SK-N-SH (cell line): ENCODE data around the gene PRDM11. TPM values are rescaled to one million over a fixed set of nuclear protein-coding genes. Genes with fewer than 3 reads are reported as not detected.

Source experiments
- CTCF ChIA-PET: fragments of 300-600, 350-600 bp; formaldehyde crosslinking; extraction: SDS; loops from one replicate; lab custom pipeline; 2021; lab: Yijun Ruan, JAX
- POLR2A ChIA-PET: fragments of 350-600 bp; sonication (Branson Sonifier 250); formaldehyde crosslinking; extraction: SDS; loops from one replicate; lab custom pipeline; 2020; ENCODE audit warnings: antibody characterized with exemption, inconsistent platforms; lab: Yijun Ruan, JAX
- DNase-seq: peaks from one replicate; pipeline ENCODE4 v3.0.0; 2012
- H2AFZ ChIP-seq: fragments of 200-600 bp; sonication (generic); 2 replicates; pipeline ENCODE4 v1.8.1; 2016; ENCODE audit warnings: antibody characterized with exemption, mild to moderate bottlenecking, low read depth
- H3F3A ChIP-seq: fragments of 200-600 bp; sonication (generic); replicated peaks from 2 replicates; pipeline ENCODE3; 2016; ENCODE audit warnings: antibody characterized with exemption, mild to moderate bottlenecking; ENCODE audit not compliant: insufficient read depth
- H3K27ac ChIP-seq, 2 experiments: fragments of 200-500 bp in 1 of 2; fragments of 200-600 bp in 1 of 2; sonication (Bioruptor generic) in 1 of 2; sonication (generic), shearing (Covaris generic) in 1 of 2; 2 replicates each; pipeline versions ENCODE4 v1.5.1 to v1.6.1; 2014 to 2016; ENCODE audit warnings: low read depth in 2 of 2, inconsistent platforms in 1 of 2, low read length in 1 of 2, mild to moderate bottlenecking in 1 of 2, mixed read lengths in 1 of 2
- H3K27me3 ChIP-seq: fragments of 200-600 bp; sonication (generic), shearing (Covaris generic); 2 replicates; pipeline ENCODE4 v1.6.1; 2016; ENCODE audit warnings: mixed run types; ENCODE audit not compliant: insufficient read depth
- H3K36me3 ChIP-seq, 2 experiments: fragments of 200-500 bp in 1 of 2; fragments of 200-600 bp in 1 of 2; sonication (Bioruptor generic) in 1 of 2; sonication (generic) in 1 of 2; replicated peaks in 1 of 2; 2 replicates each; pipeline versions ENCODE3 to v1.5.1; 2014 to 2016; ENCODE audit warnings: low read length in 1 of 2, mild to moderate bottlenecking in 1 of 2; ENCODE audit not compliant: insufficient read depth in 2 of 2, control insufficient read depth in 1 of 2
- H3K4me1 ChIP-seq, 2 experiments: fragments of 200-500 bp in 1 of 2; fragments of 200-600 bp in 1 of 2; sonication (Bioruptor generic) in 1 of 2; sonication (generic), shearing (Covaris generic) in 1 of 2; 2 replicates each; pipeline versions ENCODE4 v1.5.1 to v1.6.1; 2014 to 2016; ENCODE audit warnings: low read depth in 1 of 2, low read length in 1 of 2, mixed run types in 1 of 2; ENCODE audit not compliant: insufficient read depth in 2 of 2, control insufficient read depth in 1 of 2
- H3K4me2 ChIP-seq: fragments of 200-600 bp; sonication (generic), shearing (Covaris generic); 2 replicates; pipeline ENCODE4 v1.6.1; 2017; ENCODE audit warnings: mixed run types
- H3K4me3 ChIP-seq, 2 experiments: fragments of 200-500 bp in 1 of 2; fragments of 200-600 bp in 1 of 2; sonication (Bioruptor generic) in 1 of 2; sonication (generic), shearing (Covaris generic) in 1 of 2; 2 replicates each; pipeline versions ENCODE4 v1.5.1 to v1.8.1; 2014 to 2016; ENCODE audit warnings: low read depth in 2 of 2, inconsistent platforms in 1 of 2, low read length in 1 of 2, mild to moderate bottlenecking in 1 of 2, mixed read lengths in 1 of 2, moderate library complexity in 1 of 2
- H3K79me2 ChIP-seq: fragments of 200-600 bp; sonication (generic); 2 replicates; pipeline ENCODE4 v1.8.1; 2017; ENCODE audit warnings: mild to moderate bottlenecking; ENCODE audit not compliant: insufficient read depth
- H3K9ac ChIP-seq: fragments of 200-600 bp; sonication (generic); 2 replicates; pipeline ENCODE4 v1.6.1; 2017; ENCODE audit warnings: mixed run types
- H3K9me2 ChIP-seq: fragments of 200-600 bp; sonication (generic); 2 replicates; pipeline ENCODE4 v1.6.1; 2017; ENCODE audit warnings: mixed run types
- H3K9me3 ChIP-seq: fragments of 200-600 bp; sonication (generic); 2 replicates; pipeline ENCODE4 v1.6.1; 2017; ENCODE audit warnings: mixed run types, mild to moderate bottlenecking, moderate library complexity
- H4K20me1 ChIP-seq: fragments of 200-600 bp; sonication (generic); 2 replicates; pipeline ENCODE4 v1.6.1; 2017; ENCODE audit warnings: mild to moderate bottlenecking, mixed run types; ENCODE audit not compliant: insufficient read depth
- EZH2phosphoT487 ChIP-seq: fragments of 200-600 bp; sonication (generic); IDR thresholded peaks from 2 replicates; pipeline ENCODE4 v1.6.1; 2017; ENCODE audit warnings: low read depth, mixed run types, mild to moderate bottlenecking, antibody characterized with exemption, moderate library complexity, borderline replicate concordance
- FOSL2 ChIP-seq: IDR thresholded peaks from 2 replicates; pipeline ENCODE4 v1.4.0; 2012; ENCODE audit warnings: low read depth, mild to moderate bottlenecking, moderate library complexity, borderline replicate concordance
- GABPA ChIP-seq: IDR thresholded peaks from 2 replicates; pipeline ENCODE4 v1.4.0; 2012; ENCODE audit warnings: low read depth, mild to moderate bottlenecking
- GATA2 ChIP-seq: sonication (generic); formaldehyde crosslinking; IDR thresholded peaks from 2 replicates; pipeline ENCODE4 v1.5.0; 2020; ENCODE audit warnings: mild to moderate bottlenecking, missing genetic modification reagents
- IRF3 ChIP-seq: fragments of 150-350 bp; IDR thresholded peaks from 2 replicates; pipeline ENCODE4 v1.6.1; 2016; ENCODE audit warnings: mild to moderate bottlenecking, low read depth, low read length
- JUND ChIP-seq: IDR thresholded peaks from 2 replicates; pipeline ENCODE4 v1.4.0; 2012
- MXI1 ChIP-seq: IDR thresholded peaks from 2 replicates; pipeline ENCODE4 v1.6.1; 2012; ENCODE audit warnings: mild to moderate bottlenecking, low read depth, low read length, improper control_type of control experiment
- NRF1 ChIP-seq: IDR thresholded peaks from 2 replicates; pipeline ENCODE4 v1.6.1; 2012; ENCODE audit warnings: low read depth, mild to moderate bottlenecking, low read length
- POLR2AphosphoS5 ChIP-seq: IDR thresholded peaks from 2 replicates; pipeline ENCODE4 v1.6.1; 2012; ENCODE audit warnings: low read depth, low read length
- RFX5 ChIP-seq: IDR thresholded peaks from 2 replicates; pipeline ENCODE4 v1.6.1; 2012; ENCODE audit warnings: mild to moderate bottlenecking, improper control_type of control experiment, low read length
- TAF1 ChIP-seq: IDR thresholded peaks from 2 replicates; pipeline ENCODE4 v1.6.1; 2012; ENCODE audit warnings: low read depth, mild to moderate bottlenecking, low read length, moderate library complexity, borderline replicate concordance
- TEAD4 ChIP-seq: IDR thresholded peaks from 2 replicates; pipeline ENCODE4 v1.4.0; 2012; ENCODE audit warnings: mild to moderate bottlenecking, borderline replicate concordance; ENCODE audit not compliant: insufficient read depth
- USF1 ChIP-seq: IDR thresholded peaks from 2 replicates; pipeline ENCODE4 v1.4.0; 2012; ENCODE audit warnings: low read depth, borderline replicate concordance
- YY1 ChIP-seq: IDR thresholded peaks from 2 replicates; pipeline ENCODE4 v1.4.0; 2012; ENCODE audit warnings: low read depth, mild to moderate bottlenecking
- ZBTB33 ChIP-seq: IDR thresholded peaks from 2 replicates; pipeline ENCODE4 v1.4.0; 2012; ENCODE audit warnings: low read depth, borderline replicate concordance
- WGBS: methylation state at CpG from one replicate; pipeline ENCODE4 v1.1.6; 2017; ENCODE audit warnings: low lambda C conversion rate; 5-methylcytosine and 5-hydroxymethylcytosine counted together
- polyA plus RNA-seq, 3 experiments: library from polyadenylated mRNA; depleted of rRNA; stranded (reverse); fragments of >200 nt; gene quantifications; 2 replicates each; pipeline ENCODE4 v1.2.3, GENCODE V29; 2012

PRDM11 gene
- polyA plus RNA-seq, 1 of the 3 experiments (the other 2 are of a cell fraction), result 4.5 TPM

- H3K9me2 ChIP-seq, result no peaks in the 10 kb centered on the region
These were observed 22.1 kb downstream of the PRDM11 start for GRCh38 chr11:45168366-45169130.

GRCh38 chr11:45169310-45170072, 23.1 kb downstream of the PRDM11 start:
- Histone ChIP-seq H3F3A (no peaks in the 10 kb centered on the region), H4K20me1 (peaks cover 5% of the 10 kb centered on the region), H3K79me2 (no peaks in the 10 kb centered on the region), H3K9me3 (no peaks in the 10 kb centered on the region), H3K9ac (no peak overlapping the region), H3K36me3 (no peaks in the 10 kb centered on the region), H2AFZ (no peak overlapping the region), H3K27me3 (no peaks in the 10 kb centered on the region), H3K4me1 (peaks cover 2 to 3% of the 10 kb centered on the region in 2 experiments; a peak in 2 of 4 replicates), H3K9me2 (no peaks in the 10 kb centered on the region), H3K4me2 (no peak overlapping the region), H3K4me3 (no peak overlapping the region), H3K27ac (no peak overlapping the region)
- 82% methylated on average over 3 of the region's 3 CpGs for WGBS
- TF ChIP-seq USF1 (no peak), EZH2phosphoT487 (no peak), FOSL2 (no peak), GATA2 (CRISPR knock-in tag) (no peak), JUND (no peak), ZBTB33 (no peak), RFX5 (no peak), MXI1 (no peak), NRF1 (no peak), YY1 (no peak), TAF1 (no peak), GABPA (no peak), IRF3 (no peak), TEAD4 (no peak)
- no peak for DNase-seq
- ChIA-PET CTCF (interaction anchor here (1.8 kb wide), 1 partner anchor 12 kb away, joined by 5 read pairs; no protein-coding TSS in a partner anchor), POLR2A (no interaction called here)

More at GRCh38 chr11:45168366-45169130, 22.1 kb downstream of the PRDM11 start:
- H3K36me3 ChIP-seq, result no peaks in the 10 kb centered on the region
- no peak for TF ChIP-seq IRF3
- no peak for TF ChIP-seq POLR2AphosphoS5
- TF ChIP-seq RFX5, result no peak
- TF ChIP-seq, all 33 proteins: peak for 0
- WGBS, result 94% methylated on average over 9 of the region's 10 CpGs
- H2AFZ ChIP-seq, result no peak overlapping the region
- H4K20me1 ChIP-seq, result peaks cover 14% of the 10 kb centered on the region
- DNase-seq, result no peak
- H3K9me3 ChIP-seq, result no peaks in the 10 kb centered on the region
- CTCF ChIA-PET, result interaction anchor here (1.8 kb wide), 1 partner anchor 13 kb away, joined by 5 read pairs; no protein-coding TSS in a partner anchor
- H3K4me1 ChIP-seq, result peaks cover 2 to 10% of the 10 kb centered on the region in 2 experiments; a peak in 3 of 4 replicates
- no peaks in the 10 kb centered on the region for H3K27me3 ChIP-seq
- no peaks in the 10 kb centered on the region for H3F3A ChIP-seq
- H3K9ac ChIP-seq, result no peak overlapping the region
- no peak overlapping the region for H3K4me2 ChIP-seq
- no peaks in the 10 kb centered on the region for H3K79me2 ChIP-seq
- H3K4me3 ChIP-seq, result no peak overlapping the region
- no peak overlapping the region for H3K27ac ChIP-seq
- POLR2A ChIA-PET, result no interaction called here
